ENCODE measurements around the gene KLHL17. TPM values are rescaled to one million over a fixed set of nuclear protein-coding genes. Genes with fewer than 3 reads are reported as not detected.

The KLHL17 gene
- total and polyA plus RNA-seq, 9 of the 15 experiments (the other 6 are each of a cell fraction or from before 2014, with no cell fraction given): 0.14 to 84.8 (median 13.0) TPM

DNA sequence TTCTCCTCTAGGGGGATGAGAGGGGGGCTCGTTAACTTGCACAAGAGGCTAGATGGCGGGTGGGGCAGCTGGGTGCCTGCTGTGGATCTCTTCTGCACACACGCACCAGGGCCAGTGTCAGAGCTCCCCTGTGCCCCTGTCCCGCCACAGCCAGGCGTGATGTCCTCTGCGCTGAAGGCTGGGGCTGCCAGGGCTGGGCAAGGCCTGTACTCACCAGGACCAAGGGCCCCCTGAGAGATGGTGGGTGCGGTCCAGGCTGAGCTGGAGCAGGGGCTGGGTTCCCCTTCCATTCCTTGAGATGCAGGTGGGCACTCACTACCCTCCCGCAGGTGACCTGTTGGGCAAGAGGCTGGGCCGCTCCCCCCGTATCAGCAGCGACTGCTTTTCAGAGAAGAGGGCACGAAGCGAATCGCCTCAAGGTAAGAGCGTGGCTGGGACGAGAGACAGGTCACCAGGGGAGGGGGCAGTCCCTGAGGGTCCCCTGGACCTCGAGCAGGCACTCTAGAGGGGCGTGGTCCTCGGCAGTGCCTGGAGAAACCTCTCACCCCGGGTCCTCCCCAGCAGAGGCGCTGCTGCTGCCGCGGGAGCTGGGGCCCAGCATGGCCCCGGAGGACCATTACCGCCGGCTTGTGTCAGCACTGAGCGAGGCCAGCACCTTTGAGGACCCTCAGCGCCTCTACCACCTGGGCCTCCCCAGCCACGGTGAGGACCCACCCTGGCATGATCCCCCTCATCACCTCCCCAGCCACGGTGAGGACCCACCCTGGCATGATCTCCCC, 21.5 kb upstream of the KLHL17 start (continued):
- no peak for TF ChIP-seq E2F8 (IDR thresholded peaks at IDR 0.05; ENCODE audit: low read depth, partially characterized antibody)
- no peak for TF ChIP-seq NRF1 (conservative IDR thresholded peaks at IDR 0.05 in 1 of 2, IDR thresholded peaks at IDR 0.05 in 1 of 2)
- TF ChIP-seq HMGN3 (IDR thresholded peaks at IDR 0.05; ENCODE audit: borderline replicate concordance, extremely low read depth, insufficient read length, low read depth, low read length): peak; percentile 8
- TF ChIP-seq, protein P1, sequence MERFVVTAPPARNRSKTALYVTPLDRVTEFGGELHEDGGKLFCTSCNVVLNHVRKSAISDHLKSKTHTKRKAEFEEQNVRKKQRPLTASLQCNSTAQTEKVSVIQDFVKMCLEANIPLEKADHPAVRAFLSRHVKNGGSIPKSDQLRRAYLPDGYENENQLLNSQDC (CRISPR knock-in tag; IDR thresholded peaks at IDR 0.05): no peak
- no peak for TF ChIP-seq HBP1 (CRISPR knock-in tag; IDR thresholded peaks at IDR 0.05)
- TF ChIP-seq ZNF212 (CRISPR knock-in tag; IDR thresholded peaks at IDR 0.05): no peak
- TF ChIP-seq HCFC1 (IDR thresholded peaks at IDR 0.05; ENCODE audit: low read depth, low read length): no peak
- TF ChIP-seq CTBP1 (IDR thresholded peaks at IDR 0.05; ENCODE audit: borderline replicate concordance): 0 out of 2 replicates have a peak, but pooled peaks have one; percentile 13
- peak; percentile 25; the same call in 1 of the 2 replicates for TF ChIP-seq ZFX (CRISPR knock-in tag; IDR thresholded peaks at IDR 0.05)
- no peak for TF ChIP-seq SAP30 (IDR thresholded peaks at IDR 0.05; ENCODE audit: borderline replicate concordance, insufficient read depth, low read depth, low read length, poor library complexity, severe bottlenecking)
- no peak for TF ChIP-seq POLR2G (IDR thresholded peaks at IDR 0.05; ENCODE audit: low read depth, low read length)
- no peak for TF ChIP-seq EWSR1 (IDR thresholded peaks at IDR 0.05; ENCODE audit: borderline replicate concordance, low read depth, partially characterized antibody)
